Panc1 (cell line): Measurements from ENCODE around the gene DONSON.

Source experiments
- CTCF ChIP-seq: fragments of 450-650 bp; IDR thresholded peaks from 2 replicates; pipeline ENCODE4 v1.5.1; 2017; ENCODE audit warnings: mild to moderate bottlenecking
- POLR2AphosphoS5 ChIP-seq: IDR thresholded peaks from 2 replicates; pipeline ENCODE4 v1.6.1; 2012; ENCODE audit warnings: mild to moderate bottlenecking, low read depth, low read length, moderate library complexity
- REST ChIP-seq, 2 experiments: IDR thresholded peaks; 2 replicates each; pipeline ENCODE4 v1.6.1; 2011 to 2012; ENCODE audit warnings: low read depth in 2 of 2, control low read depth in 1 of 2, low read length in 1 of 2, mild to moderate bottlenecking in 1 of 2, moderate library complexity in 1 of 2; ENCODE audit not compliant: insufficient read depth in 1 of 2
- SIN3A ChIP-seq: IDR thresholded peaks from 2 replicates; pipeline ENCODE4 v1.6.1; 2012; ENCODE audit warnings: low read depth, mild to moderate bottlenecking, low read length, moderate library complexity, borderline replicate concordance; ENCODE audit not compliant: insufficient read depth
- TCF7L2 ChIP-seq: IDR thresholded peaks from 2 replicates; pipeline ENCODE4 v1.6.1; 2011; ENCODE audit warnings: mild to moderate bottlenecking, low read depth, low read length, inconsistent platforms

- TF ChIP-seq CTCF (no peak), TCF7L2 (no peak), SIN3A (no peak), POLR2AphosphoS5 (no peak), REST (IDR thresholded peaks at IDR 0.05; ENCODE audit: insufficient read depth in 1 of 2, low read depth in 2 of 2, low read length in 1 of 2) (no peak)
These were observed 44.9 kb downstream of the DONSON start for GRCh38 chr21:33543505-33544129.
